ENCODE results near the gene BPIFB3. TPM values are rescaled to one million over a fixed set of nuclear protein-coding genes. Genes with fewer than 3 reads are reported as not detected.

Gene BPIFB3
- total RNA-seq, 3 donors from 2014 or later (not counting 1 experiment from before 2014, with no cell fraction given) = not detected

GRCh38 chr20:33014336-33015113 is 39.2 kb upstream of the BPIFB3 start:
- no peaks in the 10 kb centered on the region for H3K27me3 ChIP-seq (ENCODE audit: control insufficient read depth, insufficient read depth, low read length)
- Mint-ChIP-seq H3K4me1 (peaks cover 5 to 6% of the 10 kb centered on the region in 2 donors), H3K36me3 (no peaks in the 10 kb centered on the region), H3K9me3 (no peaks in the 10 kb centered on the region), H3K27me3 (ENCODE audit: low read depth in 2 of 2) (no peaks in the 10 kb centered on the region), H3K4me3 (no peak overlapping the region), H3K27ac (no peak overlapping the region)
- no peaks in the 10 kb centered on the region for H3K36me3 ChIP-seq (ENCODE audit: control insufficient read depth, insufficient read depth, low read length)
- H3K9me3 ChIP-seq (ENCODE audit: control insufficient read depth, insufficient read depth, low read length) = no peaks in the 10 kb centered on the region
- intact Hi-C loops (cut with micrococcal nuclease) = no loop called here
- H3K27ac ChIP-seq (ENCODE audit: low read length) = no peak overlapping the region
- WGBS (ENCODE audit: insufficient coverage) = 68% methylated on average over 16 of the region's 16 CpGs
- DNase-seq (no peak), ATAC-seq (peak in 1 of 3 donors; percentile 51)
- H3K4me1 ChIP-seq (ENCODE audit: control insufficient read depth, insufficient read depth, low read length) = no peaks in the 10 kb centered on the region
- no peak for TF ChIP-seq CTCF (IDR thresholded peaks at IDR 0.05)
- H3K4me3 ChIP-seq (ENCODE audit: low read length) = no peak overlapping the region

- TF ChIP-seq CTCF (IDR thresholded peaks at IDR 0.05) = no peak
- H3K4me3 Mint-ChIP-seq = no peak overlapping the region
- no peaks in the 10 kb centered on the region for H3K36me3 Mint-ChIP-seq
- H3K9me3 Mint-ChIP-seq = no peaks in the 10 kb centered on the region
- H3K4me1 Mint-ChIP-seq = peaks cover 5 to 6% of the 10 kb centered on the region in 2 donors
- no peak for ATAC-seq
- H3K4me1 ChIP-seq (ENCODE audit: control insufficient read depth, insufficient read depth, low read length) = no peaks in the 10 kb centered on the region
- no peaks in the 10 kb centered on the region for H3K36me3 ChIP-seq (ENCODE audit: control insufficient read depth, insufficient read depth, low read length)
- intact Hi-C loops (cut with micrococcal nuclease) = no loop called here
- no peak for DNase-seq
- H3K27ac Mint-ChIP-seq = no peak overlapping the region
- H3K27me3 Mint-ChIP-seq (ENCODE audit: low read depth in 2 of 2) = no peaks in the 10 kb centered on the region
- no peaks in the 10 kb centered on the region for H3K27me3 ChIP-seq (ENCODE audit: control insufficient read depth, insufficient read depth, low read length)
- no peaks in the 10 kb centered on the region for H3K9me3 ChIP-seq (ENCODE audit: control insufficient read depth, insufficient read depth, low read length)
- WGBS (ENCODE audit: insufficient coverage) = 94% methylated on average over 10 of the region's 10 CpGs
- no peak overlapping the region for H3K27ac ChIP-seq (ENCODE audit: low read length)
- no peak overlapping the region for H3K4me3 ChIP-seq (ENCODE audit: low read length)
These were observed 38.6 kb upstream of the BPIFB3 start for GRCh38 chr20:33015114-33015484.

- H3K27me3 Mint-ChIP-seq (ENCODE audit: low read depth in 2 of 2) = no peaks in the 10 kb centered on the region
- intact Hi-C loops (cut with micrococcal nuclease) = no loop called here
- no peaks in the 10 kb centered on the region for H3K36me3 Mint-ChIP-seq
- H3K9me3 ChIP-seq (ENCODE audit: control insufficient read depth, insufficient read depth, low read length) = no peaks in the 10 kb centered on the region
- no peaks in the 10 kb centered on the region for H3K36me3 ChIP-seq (ENCODE audit: control insufficient read depth, insufficient read depth, low read length)
- DNase-seq = no peak
- no peaks in the 10 kb centered on the region for H3K27me3 ChIP-seq (ENCODE audit: control insufficient read depth, insufficient read depth, low read length)
- no peaks in the 10 kb centered on the region for H3K9me3 Mint-ChIP-seq
- H3K27ac Mint-ChIP-seq = no peak overlapping the region
- no peak for ATAC-seq
- H3K4me1 Mint-ChIP-seq = peaks cover 5 to 6% of the 10 kb centered on the region in 2 donors
- no peak overlapping the region for H3K4me3 Mint-ChIP-seq
- H3K27ac ChIP-seq (ENCODE audit: low read length) = no peak overlapping the region
- 64% methylated on average over 15 of the region's 15 CpGs for WGBS (ENCODE audit: insufficient coverage)
- H3K4me3 ChIP-seq (ENCODE audit: low read length) = no peak overlapping the region
- no peaks in the 10 kb centered on the region for H3K4me1 ChIP-seq (ENCODE audit: control insufficient read depth, insufficient read depth, low read length)
- no peak for TF ChIP-seq CTCF (IDR thresholded peaks at IDR 0.05)
These were observed 37.8 kb upstream of the BPIFB3 start for GRCh38 chr20:33015700-33016580.

Data from natural killer cell (primary cell).